ENCODE results near the gene UPF1.

Gene UPF1

GRCh38 chr19:18866800-18867123 lies 35.0 kb downstream of the UPF1 start:
- H3K4me3 ChIP-seq (ENCODE audit: low read depth, low read length), result no peak overlapping the region
- DNase-seq (ENCODE audit: low read depth), result no peak
- TF ChIP-seq, protein P1, sequence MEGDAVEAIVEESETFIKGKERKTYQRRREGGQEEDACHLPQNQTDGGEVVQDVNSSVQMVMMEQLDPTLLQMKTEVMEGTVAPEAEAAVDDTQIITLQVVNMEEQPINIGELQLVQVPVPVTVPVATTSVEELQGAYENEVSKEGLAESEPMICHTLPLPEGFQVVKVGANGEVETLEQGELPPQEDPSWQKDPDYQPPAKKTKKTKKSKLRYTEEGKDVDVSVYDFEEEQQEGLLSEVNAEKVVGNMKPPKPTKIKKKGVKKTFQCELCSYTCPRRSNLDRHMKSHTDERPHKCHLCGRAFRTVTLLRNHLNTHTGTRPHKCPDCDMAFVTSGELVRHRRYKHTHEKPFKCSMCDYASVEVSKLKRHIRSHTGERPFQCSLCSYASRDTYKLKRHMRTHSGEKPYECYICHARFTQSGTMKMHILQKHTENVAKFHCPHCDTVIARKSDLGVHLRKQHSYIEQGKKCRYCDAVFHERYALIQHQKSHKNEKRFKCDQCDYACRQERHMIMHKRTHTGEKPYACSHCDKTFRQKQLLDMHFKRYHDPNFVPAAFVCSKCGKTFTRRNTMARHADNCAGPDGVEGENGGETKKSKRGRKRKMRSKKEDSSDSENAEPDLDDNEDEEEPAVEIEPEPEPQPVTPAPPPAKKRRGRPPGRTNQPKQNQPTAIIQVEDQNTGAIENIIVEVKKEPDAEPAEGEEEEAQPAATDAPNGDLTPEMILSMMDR (conservative IDR thresholded peaks at IDR 0.05; ENCODE audit: low read depth, low read length), result no peak

GRCh38 chr19:18867199-18867598 lies 35.4 kb downstream of the UPF1 start:
- TF ChIP-seq, protein P1 (conservative IDR thresholded peaks at IDR 0.05; ENCODE audit: low read depth, low read length), result no peak
- no peak overlapping the region for H3K4me3 ChIP-seq (ENCODE audit: low read depth, low read length)
- DNase-seq (ENCODE audit: low read depth), result no peak

DNA sequence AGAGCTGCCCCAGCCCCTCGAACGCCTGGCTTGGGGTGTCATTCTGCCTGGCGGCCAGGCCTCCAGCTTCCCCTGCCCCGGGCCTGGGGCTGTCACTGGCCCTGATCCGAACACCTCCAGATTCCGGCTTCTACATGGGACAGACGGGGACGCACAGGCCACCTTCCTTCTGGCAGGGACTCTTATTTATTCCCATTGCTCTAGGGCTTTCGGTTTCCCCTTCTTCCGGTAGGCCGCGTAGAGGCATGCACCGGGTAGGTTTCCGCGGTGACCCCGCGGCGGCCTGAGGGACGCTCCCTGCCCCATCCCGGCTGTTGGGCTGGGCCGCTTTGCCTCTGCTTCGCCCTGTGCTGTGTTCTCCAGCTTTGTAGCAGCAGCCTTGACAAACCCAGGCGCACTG lies 36.0 kb downstream of the UPF1 start:
- TF ChIP-seq, protein P1 (conservative IDR thresholded peaks at IDR 0.05; ENCODE audit: low read depth, low read length), result no peak
- DNase-seq (ENCODE audit: low read depth), result no peak
- no peak overlapping the region for H3K4me3 ChIP-seq (ENCODE audit: low read depth, low read length)

- no peak for DNase-seq (ENCODE audit: low read depth)
- TF ChIP-seq, protein P1 (conservative IDR thresholded peaks at IDR 0.05; ENCODE audit: low read depth, low read length), result no peak
- no peak overlapping the region for H3K4me3 ChIP-seq (ENCODE audit: low read depth, low read length)
These were observed 36.7 kb downstream of the UPF1 start for GRCh38 chr19:18868380-18869022.

GRCh38 chr19:18869023-18869618 lies 37.4 kb downstream of the UPF1 start:
- no peak overlapping the region for H3K4me3 ChIP-seq (ENCODE audit: low read depth, low read length)
- DNase-seq (ENCODE audit: low read depth), result no peak
- TF ChIP-seq, protein P1 (conservative IDR thresholded peaks at IDR 0.05; ENCODE audit: low read depth, low read length), result no peak

- TF ChIP-seq, protein P1 (conservative IDR thresholded peaks at IDR 0.05; ENCODE audit: low read depth, low read length), result no peak
- H3K4me3 ChIP-seq (ENCODE audit: low read depth, low read length), result no peak overlapping the region
- DNase-seq (ENCODE audit: low read depth), result no peak
These were observed 38.2 kb downstream of the UPF1 start for GRCh38 chr19:18869781-18870530.
